MM.1S (cell line): ENCODE data around the gene GALNTL6.

Experiments used
- DNase-seq: peaks from one replicate; pipeline ENCODE4 v3.0.0-alpha.2; 2015
- H2AFZ ChIP-seq: fragments of 300-600 bp; sonication (generic); 2 replicates; pipeline ENCODE4 v1.6.0; 2016; ENCODE audit warnings: antibody characterized with exemption, low read length
- H3F3A ChIP-seq: fragments of 300-600 bp; sonication (generic); 2 replicates; pipeline ENCODE4 v1.6.1; 2016; ENCODE audit warnings: mild to moderate bottlenecking, antibody characterized with exemption, low read length, moderate library complexity, mixed read lengths; ENCODE audit not compliant: insufficient read depth
- H3K27ac ChIP-seq: fragments of 300-600 bp; sonication (generic); 2 replicates; pipeline ENCODE4 v1.5.1; 2016; ENCODE audit warnings: mild to moderate bottlenecking, low read length
- H3K27me3 ChIP-seq: fragments of 300-600 bp; sonication (generic); replicated peaks from 2 replicates; pipeline ENCODE4 v1.6.0; 2016; ENCODE audit warnings: low read length; ENCODE audit not compliant: insufficient read depth
- H3K36me3 ChIP-seq: fragments of 300-600 bp; sonication (generic); replicated peaks from 2 replicates; pipeline ENCODE4 v1.6.1; 2016; ENCODE audit warnings: mild to moderate bottlenecking, low read length, mixed read lengths; ENCODE audit not compliant: insufficient read depth
- H3K4me1 ChIP-seq: fragments of 300-600 bp; sonication (generic); 2 replicates; pipeline ENCODE4 v1.6.1; 2016; ENCODE audit warnings: low read length, mixed read lengths
- H3K4me2 ChIP-seq: fragments of 300-600 bp; sonication (generic); 2 replicates; pipeline ENCODE4 v1.6.0; 2016; ENCODE audit warnings: low read depth, low read length
- H3K4me3 ChIP-seq: fragments of 300-600 bp; sonication (generic); 2 replicates; pipeline ENCODE4 v1.5.1; 2016; ENCODE audit warnings: low read length, mixed read lengths
- H3K79me2 ChIP-seq: fragments of 300-600 bp; sonication (generic); 2 replicates; pipeline ENCODE4 v1.6.1; 2016; ENCODE audit warnings: mixed run types, low read length, mixed read lengths
- H3K9ac ChIP-seq: fragments of 300-600 bp; sonication (generic); 2 replicates; pipeline ENCODE4 v1.6.1; 2016; ENCODE audit warnings: low read length, mixed read lengths
- H3K9me2 ChIP-seq: fragments of 300-600 bp; sonication (generic); replicated peaks from 2 replicates; pipeline ENCODE4 v1.6.1; 2016; ENCODE audit warnings: mild to moderate bottlenecking, low read length, mixed read lengths; ENCODE audit not compliant: insufficient read depth
- H3K9me3 ChIP-seq: fragments of 300-600 bp; sonication (generic); replicated peaks from 2 replicates; pipeline ENCODE4 v1.6.1; 2016; ENCODE audit warnings: mild to moderate bottlenecking, low read length, mixed read lengths; ENCODE audit not compliant: insufficient read depth
- H4K20me1 ChIP-seq: fragments of 300-600 bp; sonication (generic); 2 replicates; pipeline ENCODE4 v1.6.1; 2016; ENCODE audit warnings: mild to moderate bottlenecking, low read length, moderate library complexity, mixed read lengths; ENCODE audit not compliant: insufficient read depth
- EZH2 ChIP-seq: fragments of 300-600 bp; sonication (generic); optimal IDR thresholded peaks from 2 replicates; pipeline ENCODE3; 2017; ENCODE audit warnings: low read depth, mild to moderate bottlenecking, antibody characterized with exemption, low read length, mixed read lengths
- EZH2phosphoT487 ChIP-seq: fragments of 300-600 bp; sonication (generic); IDR thresholded peaks from 2 replicates; pipeline ENCODE4 v1.6.1; 2018; ENCODE audit warnings: antibody characterized with exemption, low read length
- TF ChIP-seq, protein P1 (sequence below): fragments of 300-600 bp; sonication (generic); IDR thresholded peaks from 2 replicates; pipeline ENCODE4 v1.5.1; 2016; ENCODE audit warnings: antibody characterized with exemption, low read length, mixed read lengths

The GALNTL6 gene

DNA sequence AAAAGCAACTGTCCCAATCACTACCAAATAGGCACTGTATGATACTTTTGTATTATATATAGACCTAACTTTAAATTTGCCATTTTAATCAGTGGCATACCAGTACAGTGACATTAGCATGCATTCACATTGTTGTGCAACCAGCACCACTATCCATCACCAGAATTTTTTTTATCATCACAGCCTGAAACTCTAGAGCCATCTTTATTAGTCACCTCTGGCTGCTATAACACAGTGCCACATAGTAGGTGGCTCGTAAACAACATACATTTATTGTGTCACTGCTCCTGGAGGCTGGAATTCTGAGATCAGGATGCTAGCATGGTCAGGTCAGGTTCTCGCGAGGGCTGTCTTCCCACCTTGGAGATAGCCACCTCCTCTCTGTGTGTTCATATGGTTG lies 1167.0 kb downstream of the GALNTL6 start:
- no peak for DNase-seq
- H3K9me2 ChIP-seq, result no peaks in the 10 kb centered on the region
- H4K20me1 ChIP-seq, result no peaks in the 10 kb centered on the region
- peaks cover 53% of the 10 kb centered on the region for H3K4me1 ChIP-seq
- no peak overlapping the region for H2AFZ ChIP-seq
- no peaks in the 10 kb centered on the region for H3K79me2 ChIP-seq
- no peak overlapping the region for H3K9ac ChIP-seq
- H3K9me3 ChIP-seq, result no peaks in the 10 kb centered on the region
- TF ChIP-seq EZH2phosphoT487 (no peak), EZH2 (no peak)
- TF ChIP-seq, protein P1, sequence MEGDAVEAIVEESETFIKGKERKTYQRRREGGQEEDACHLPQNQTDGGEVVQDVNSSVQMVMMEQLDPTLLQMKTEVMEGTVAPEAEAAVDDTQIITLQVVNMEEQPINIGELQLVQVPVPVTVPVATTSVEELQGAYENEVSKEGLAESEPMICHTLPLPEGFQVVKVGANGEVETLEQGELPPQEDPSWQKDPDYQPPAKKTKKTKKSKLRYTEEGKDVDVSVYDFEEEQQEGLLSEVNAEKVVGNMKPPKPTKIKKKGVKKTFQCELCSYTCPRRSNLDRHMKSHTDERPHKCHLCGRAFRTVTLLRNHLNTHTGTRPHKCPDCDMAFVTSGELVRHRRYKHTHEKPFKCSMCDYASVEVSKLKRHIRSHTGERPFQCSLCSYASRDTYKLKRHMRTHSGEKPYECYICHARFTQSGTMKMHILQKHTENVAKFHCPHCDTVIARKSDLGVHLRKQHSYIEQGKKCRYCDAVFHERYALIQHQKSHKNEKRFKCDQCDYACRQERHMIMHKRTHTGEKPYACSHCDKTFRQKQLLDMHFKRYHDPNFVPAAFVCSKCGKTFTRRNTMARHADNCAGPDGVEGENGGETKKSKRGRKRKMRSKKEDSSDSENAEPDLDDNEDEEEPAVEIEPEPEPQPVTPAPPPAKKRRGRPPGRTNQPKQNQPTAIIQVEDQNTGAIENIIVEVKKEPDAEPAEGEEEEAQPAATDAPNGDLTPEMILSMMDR, result no peak
- H3K27ac ChIP-seq, result no peak overlapping the region
- H3K4me2 ChIP-seq, result no peak overlapping the region
- H3K4me3 ChIP-seq, result no peak overlapping the region
- H3K36me3 ChIP-seq, result no peaks in the 10 kb centered on the region
- H3F3A ChIP-seq, result peaks cover 24% of the 10 kb centered on the region
- H3K27me3 ChIP-seq, result no peaks in the 10 kb centered on the region

DNA sequence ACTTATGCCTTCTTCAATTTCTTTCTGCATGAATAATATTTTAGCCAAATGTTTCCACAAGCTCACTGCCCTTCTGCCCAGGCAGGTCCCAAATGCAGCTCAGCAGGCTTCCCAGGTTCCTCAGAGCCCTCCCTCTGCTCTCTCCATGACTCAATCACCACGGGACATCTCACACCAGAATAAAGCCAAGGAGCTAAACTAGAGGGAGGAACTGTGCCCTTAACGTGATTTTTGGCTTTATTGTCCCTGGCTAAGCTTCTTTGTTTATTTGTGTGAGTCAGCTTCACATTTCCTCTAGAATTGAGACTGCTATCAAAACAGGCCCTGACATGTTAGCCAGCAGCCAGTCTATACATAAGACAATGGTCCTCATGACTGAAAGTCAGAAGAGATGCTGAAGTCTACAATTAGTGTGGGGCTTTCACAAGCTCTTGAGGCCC lies 1169.0 kb downstream of the GALNTL6 start:
- peak overlapping the region; percentile 74 for H2AFZ ChIP-seq
- peak; percentile 83 for DNase-seq

DNA sequence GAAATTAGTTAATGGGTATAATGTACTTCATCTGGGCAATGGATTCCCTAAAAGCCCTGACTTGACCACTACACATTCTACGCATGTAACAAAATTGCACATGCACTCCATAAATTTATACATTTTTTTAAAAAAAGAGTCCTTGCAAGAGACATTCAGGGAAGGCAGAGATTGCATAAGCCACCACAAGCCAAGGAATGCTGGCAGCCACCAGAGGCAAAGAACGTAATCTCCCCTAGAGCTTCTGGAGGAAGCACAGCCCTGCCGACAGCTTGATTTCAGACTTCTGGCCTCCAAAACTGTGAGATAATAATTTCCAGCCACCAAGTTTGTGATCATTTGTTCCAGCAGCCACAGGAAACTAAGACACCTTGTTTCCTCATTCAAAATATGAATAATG lies 1169.8 kb downstream of the GALNTL6 start:
- no peaks in the 10 kb centered on the region for H4K20me1 ChIP-seq
- no peaks in the 10 kb centered on the region for H3K9me3 ChIP-seq
- no peak overlapping the region for H3K9ac ChIP-seq
- H3K4me3 ChIP-seq, result no peak overlapping the region
- H2AFZ ChIP-seq, result no peak overlapping the region
- no peaks in the 10 kb centered on the region for H3K36me3 ChIP-seq
- H3F3A ChIP-seq, result peaks cover 37% of the 10 kb centered on the region
- DNase-seq, result peak; percentile 3
- no peaks in the 10 kb centered on the region for H3K9me2 ChIP-seq
- peaks cover 53% of the 10 kb centered on the region for H3K4me1 ChIP-seq
- no peak for TF ChIP-seq EZH2
- no peak for TF ChIP-seq EZH2phosphoT487
- TF ChIP-seq, protein P1, result no peak
- H3K27ac ChIP-seq, result peak overlapping the region; percentile 82; the same call in 1 of the 2 replicates
- no peaks in the 10 kb centered on the region for H3K27me3 ChIP-seq
- peak overlapping the region; percentile 38; the same call in 1 of the 2 replicates for H3K4me2 ChIP-seq
- H3K79me2 ChIP-seq, result no peaks in the 10 kb centered on the region

More for the DNA sequence above, 1169.0 kb downstream of the GALNTL6 start:
- H3F3A ChIP-seq, result peaks cover 37% of the 10 kb centered on the region
- peaks cover 51% of the 10 kb centered on the region for H3K4me1 ChIP-seq
- H3K4me3 ChIP-seq, result no peak overlapping the region
- no peaks in the 10 kb centered on the region for H4K20me1 ChIP-seq
- TF ChIP-seq, protein P1, result no peak
- H3K9ac ChIP-seq, result peak overlapping the region; percentile 17; the same call in 1 of the 2 replicates
- H3K36me3 ChIP-seq, result no peaks in the 10 kb centered on the region
- peak overlapping the region; percentile 38; the same call in 1 of the 2 replicates for H3K4me2 ChIP-seq
- H3K9me3 ChIP-seq, result no peaks in the 10 kb centered on the region
- H3K79me2 ChIP-seq, result no peaks in the 10 kb centered on the region
- peak overlapping the region; percentile 82 for H3K27ac ChIP-seq
- H3K27me3 ChIP-seq, result no peaks in the 10 kb centered on the region
- no peaks in the 10 kb centered on the region for H3K9me2 ChIP-seq
